Lower leg skin (tissue), 3 donors: Measurements from ENCODE around the gene MYT1.

Source experiments
- POLR2A ChIP-seq, 2 donors: fragments of 450-650 bp; IDR thresholded peaks; one replicate each; pipeline ENCODE4 v1.6.1; 2016 to 2017; ENCODE audit warnings: antibody characterized with exemption in 2 of 2, mild to moderate bottlenecking in 1 of 2, moderate library complexity in 1 of 2
- TF ChIP-seq, protein P1 (sequence below), 3 donors: fragments of 450-650 bp; IDR thresholded peaks; one replicate each; pipeline ENCODE4 v1.5.1; 2016; ENCODE audit warnings: antibody characterized with exemption in 3 of 3, mild to moderate bottlenecking in 3 of 3, moderate library complexity in 2 of 3

DNA sequence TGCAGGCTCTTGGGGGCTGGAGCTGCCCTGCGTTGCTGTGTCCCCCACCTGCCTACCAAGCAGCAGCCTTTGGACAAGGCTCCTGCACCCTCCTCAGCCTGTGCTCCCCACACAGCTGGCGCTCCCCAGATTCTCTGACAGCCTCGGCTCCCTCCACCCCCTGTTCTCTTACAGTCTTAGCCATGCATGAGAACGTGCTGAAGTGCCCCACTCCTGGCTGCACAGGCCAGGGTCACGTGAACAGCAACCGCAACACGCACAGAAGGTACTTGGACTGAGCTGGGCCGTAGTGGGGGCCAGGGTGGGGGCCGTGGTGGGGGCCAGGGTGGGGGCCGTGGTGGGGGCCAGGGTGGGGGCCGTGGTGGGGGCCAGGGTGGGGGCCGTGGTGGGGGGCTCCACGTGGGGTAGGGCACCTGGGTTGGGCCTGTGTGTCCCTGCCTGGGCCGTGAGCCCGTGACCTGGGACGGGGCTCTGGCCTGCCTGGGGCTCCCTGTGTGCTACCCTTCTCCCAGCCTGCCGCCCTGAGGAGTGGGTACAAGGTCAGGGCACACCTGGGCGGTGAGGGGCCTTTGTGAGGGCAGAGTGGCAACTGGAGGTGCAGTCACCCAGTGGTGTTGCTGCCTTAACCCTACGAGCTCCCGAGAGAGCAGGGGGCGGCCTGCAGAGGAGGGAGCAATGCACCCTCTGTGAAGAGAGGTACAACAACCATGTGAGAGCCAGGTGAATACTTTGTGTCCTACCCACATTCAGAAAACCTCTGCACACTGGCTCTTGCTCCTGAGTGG is 47.8 kb downstream of the MYT1 start:
- TF ChIP-seq, protein P1, sequence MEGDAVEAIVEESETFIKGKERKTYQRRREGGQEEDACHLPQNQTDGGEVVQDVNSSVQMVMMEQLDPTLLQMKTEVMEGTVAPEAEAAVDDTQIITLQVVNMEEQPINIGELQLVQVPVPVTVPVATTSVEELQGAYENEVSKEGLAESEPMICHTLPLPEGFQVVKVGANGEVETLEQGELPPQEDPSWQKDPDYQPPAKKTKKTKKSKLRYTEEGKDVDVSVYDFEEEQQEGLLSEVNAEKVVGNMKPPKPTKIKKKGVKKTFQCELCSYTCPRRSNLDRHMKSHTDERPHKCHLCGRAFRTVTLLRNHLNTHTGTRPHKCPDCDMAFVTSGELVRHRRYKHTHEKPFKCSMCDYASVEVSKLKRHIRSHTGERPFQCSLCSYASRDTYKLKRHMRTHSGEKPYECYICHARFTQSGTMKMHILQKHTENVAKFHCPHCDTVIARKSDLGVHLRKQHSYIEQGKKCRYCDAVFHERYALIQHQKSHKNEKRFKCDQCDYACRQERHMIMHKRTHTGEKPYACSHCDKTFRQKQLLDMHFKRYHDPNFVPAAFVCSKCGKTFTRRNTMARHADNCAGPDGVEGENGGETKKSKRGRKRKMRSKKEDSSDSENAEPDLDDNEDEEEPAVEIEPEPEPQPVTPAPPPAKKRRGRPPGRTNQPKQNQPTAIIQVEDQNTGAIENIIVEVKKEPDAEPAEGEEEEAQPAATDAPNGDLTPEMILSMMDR (IDR thresholded peaks at IDR 0.05), result no peak
- no peak for TF ChIP-seq POLR2A (IDR thresholded peaks at IDR 0.05)
